WTC11 (cell line): ENCODE data around the gene P4HTM. TPM values are rescaled to one million over a fixed set of nuclear protein-coding genes. Genes with fewer than 3 reads are reported as not detected.
A peak's percentile ranks its signal among the peaks of the same experiment; 100 is the strongest.

Source experiments
- ATAC-seq: fragments of 200-7000 bp; cut with Tn5 transposase; 2 replicates; pipeline ENCODE4 v1.10.0; 2021; ENCODE audit warnings: mild to moderate bottlenecking, moderate library complexity
- CTCF ChIA-PET: fragments of 300-600 bp; sonication (Branson Sonifier 250); formaldehyde crosslinking; loops from one replicate; lab custom pipeline; 2021; ENCODE audit warnings: antibody characterized with exemption; lab: Charles Lee
- POLR2A ChIA-PET: fragments of 350-600 bp; sonication (Branson Sonifier 250); formaldehyde crosslinking; loops from one replicate; lab custom pipeline; 2021; ENCODE audit warnings: antibody characterized with exemption; lab: Charles Lee
- DNase-seq: peaks from one replicate; pipeline ENCODE4 v3.0.0; 2021; ENCODE audit warnings: low spot score
- H3K27ac Mint-ChIP-seq: 2 replicates; pipeline ENCODE4 v1.8.0; 2021; ENCODE audit warnings: mixed read lengths
- H3K27me3 Mint-ChIP-seq: 2 replicates; pipeline ENCODE4 v1.8.0; 2021; ENCODE audit warnings: low read depth, mild to moderate bottlenecking, moderate library complexity, mixed read lengths
- H3K36me3 Mint-ChIP-seq: 2 replicates; pipeline ENCODE4 v1.8.0; 2021; ENCODE audit warnings: mixed read lengths
- H3K4me1 Mint-ChIP-seq: 2 replicates; pipeline ENCODE4 v1.8.0; 2022; ENCODE audit warnings: mixed read lengths
- H3K4me3 Mint-ChIP-seq: 2 replicates; pipeline ENCODE4 v1.8.0; 2021; ENCODE audit warnings: mild to moderate bottlenecking, moderate library complexity, mixed read lengths
- H3K9me3 Mint-ChIP-seq: 2 replicates; pipeline ENCODE4 v1.8.0; 2021; ENCODE audit warnings: mixed read lengths
- ATF1 ChIP-seq: sonication (generic); formaldehyde crosslinking; IDR thresholded peaks from 2 replicates; pipeline ENCODE4 v1.8.1; 2023; ENCODE audit warnings: mild to moderate bottlenecking, moderate library complexity, missing genetic modification reagents
- CBFB ChIP-seq: sonication (generic); formaldehyde crosslinking; IDR thresholded peaks from 2 replicates; pipeline ENCODE4 v1.8.1; 2022; ENCODE audit warnings: mild to moderate bottlenecking, low read depth, missing genetic modification reagents
- CREB1 ChIP-seq: sonication (generic); formaldehyde crosslinking; IDR thresholded peaks from 2 replicates; pipeline ENCODE4 v1.8.0; 2023; ENCODE audit warnings: mild to moderate bottlenecking, missing genetic modification reagents
- CREM ChIP-seq: sonication (generic); formaldehyde crosslinking; IDR thresholded peaks from 2 replicates; pipeline ENCODE4 v1.8.1; 2022; ENCODE audit warnings: mild to moderate bottlenecking, missing genetic modification reagents, moderate library complexity
- ETV6 ChIP-seq: sonication (generic); formaldehyde crosslinking; IDR thresholded peaks from 2 replicates; pipeline ENCODE4 v1.8.1; 2022; ENCODE audit warnings: mild to moderate bottlenecking, missing genetic modification reagents
- FOXK1 ChIP-seq: sonication (generic); formaldehyde crosslinking; IDR thresholded peaks from 2 replicates; pipeline ENCODE4 v1.8.0; 2022; ENCODE audit warnings: mild to moderate bottlenecking, moderate library complexity, missing genetic modification reagents
- HMGA2 ChIP-seq: fragments of 250-450 bp; sonication (Bioruptor Pico); IDR thresholded peaks from 2 replicates; pipeline ENCODE4 v1.4.0; 2021; ENCODE audit warnings: mild to moderate bottlenecking, moderate library complexity
- IRF2 ChIP-seq: sonication (generic); formaldehyde crosslinking; IDR thresholded peaks from 2 replicates; pipeline ENCODE4 v1.8.0; 2022; ENCODE audit warnings: low read depth, missing genetic modification reagents, borderline replicate concordance
- KAT7 ChIP-seq: sonication (generic); formaldehyde crosslinking; IDR thresholded peaks from 2 replicates; pipeline ENCODE4 v1.8.1; 2023; ENCODE audit warnings: missing genetic modification reagents, mild to moderate bottlenecking, borderline replicate concordance
- MYBL2 ChIP-seq: sonication (generic); formaldehyde crosslinking; IDR thresholded peaks from 2 replicates; pipeline ENCODE4 v1.8.1; 2023; ENCODE audit warnings: mild to moderate bottlenecking, moderate library complexity, missing genetic modification reagents
- NFYB ChIP-seq: sonication (generic); formaldehyde crosslinking; conservative IDR thresholded peaks from 2 replicates; pipeline ENCODE4 v1.8.0; 2022; ENCODE audit warnings: low read depth, missing genetic modification reagents
- NR3C1 ChIP-seq: sonication (generic); formaldehyde crosslinking; conservative IDR thresholded peaks from 2 replicates; pipeline ENCODE4 v1.8.1; 2023; ENCODE audit warnings: low read depth, mild to moderate bottlenecking, missing genetic modification reagents
- SP1 ChIP-seq: sonication (generic); formaldehyde crosslinking; conservative IDR thresholded peaks from 2 replicates; pipeline ENCODE4 v1.8.1; 2022; ENCODE audit warnings: missing genetic modification reagents
- TEAD1 ChIP-seq: sonication (generic); formaldehyde crosslinking; IDR thresholded peaks from 2 replicates; pipeline ENCODE4 v1.8.0; 2022; ENCODE audit warnings: mild to moderate bottlenecking, missing genetic modification reagents
- ZNF671 ChIP-seq: fragments of 250-450 bp; sonication (Bioruptor Pico); IDR thresholded peaks from 2 replicates; pipeline ENCODE4 v1.8.0; 2021; ENCODE audit warnings: mild to moderate bottlenecking
- total RNA-seq: library from RNA; stranded (reverse); gene quantifications from 3 replicates; pipeline ENCODE4 v1.2.3, GENCODE V29; 2021
- TF ChIP-seq, protein P1 (sequence below): sonication (generic); formaldehyde crosslinking; IDR thresholded peaks from 2 replicates; pipeline ENCODE4 v1.8.1; 2023; ENCODE audit warnings: mild to moderate bottlenecking, missing genetic modification reagents
- TF ChIP-seq, protein P2 (sequence below): sonication (generic); formaldehyde crosslinking; IDR thresholded peaks from 2 replicates; pipeline ENCODE4 v1.8.1; 2022; ENCODE audit warnings: mild to moderate bottlenecking, missing genetic modification reagents, moderate library complexity, borderline replicate concordance
- TF ChIP-seq, protein P3 (sequence below): sonication (generic); formaldehyde crosslinking; IDR thresholded peaks from 2 replicates; pipeline ENCODE4 v1.8.0; 2023; ENCODE audit warnings: missing genetic modification reagents
- TF ChIP-seq, protein P4 (sequence below): fragments of 250-450 bp; sonication (Bioruptor Pico); IDR thresholded peaks from 2 replicates; pipeline ENCODE4 v1.9.0; 2021; ENCODE audit warnings: mild to moderate bottlenecking, borderline replicate concordance
- TF ChIP-seq, protein P5 (sequence below): sonication (generic); formaldehyde crosslinking; conservative IDR thresholded peaks from 2 replicates; pipeline ENCODE4 v1.8.1; 2023; ENCODE audit warnings: mild to moderate bottlenecking, low read depth, missing genetic modification reagents, moderate library complexity
- TF ChIP-seq, protein P6 (sequence below): fragments of 250-450 bp; sonication (Bioruptor Pico); IDR thresholded peaks from 2 replicates; pipeline ENCODE4 v1.9.0; 2021; ENCODE audit warnings: mild to moderate bottlenecking
- TF ChIP-seq, protein P7 (sequence below): sonication (generic); formaldehyde crosslinking; IDR thresholded peaks from 2 replicates; pipeline ENCODE4 v1.8.0; 2022; ENCODE audit warnings: mild to moderate bottlenecking, missing genetic modification reagents

Gene P4HTM
- total RNA-seq, 1 experiment from 2014 or later, result 21.9 TPM

DNA sequence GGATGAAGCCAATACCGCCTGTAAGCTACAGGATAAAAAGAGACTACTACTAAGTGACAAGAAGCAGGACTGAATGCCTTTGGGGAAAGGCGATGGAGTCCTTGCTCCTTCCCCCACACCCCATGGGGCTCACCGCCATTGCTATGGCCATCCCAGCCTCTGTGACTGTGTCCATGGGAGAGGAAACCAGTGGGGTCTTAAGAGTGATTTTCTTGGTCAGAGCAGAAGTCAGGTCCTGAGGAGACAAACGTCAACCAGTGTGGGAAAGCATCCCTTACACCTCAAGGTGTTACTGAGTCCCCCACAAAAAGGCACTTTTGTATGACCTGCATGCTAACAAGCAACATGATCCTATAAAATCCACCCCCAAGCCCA lies 38.2 kb downstream of the P4HTM start:
- ATAC-seq (no peak), DNase-seq (no peak)
- H3K9me3 Mint-ChIP-seq, result no peaks in the 10 kb centered on the region
- CTCF ChIA-PET, result interaction anchor here (1.5 to 1.7 kb wide), 2 partner anchors 15 to 66 kb away, joined by 8 to 9 read pairs; partner anchors contain the start of gene QRICH1
- POLR2A ChIA-PET, result interaction anchor here (1.8 to 1.9 kb wide), 2 partner anchors 8 to 65 kb away, joined by 14 to 23 read pairs; partner anchors contain the start of gene QRICH1
- H3K36me3 Mint-ChIP-seq, result peaks cover 66% of the 10 kb centered on the region
- H3K27ac Mint-ChIP-seq, result peak overlapping the region; percentile 92; the same call in 1 of the 2 replicates
- peak; percentile 67; the same call in 1 of the 2 replicates for TF ChIP-seq ZNF671 (CRISPR knock-in tag)
- TF ChIP-seq, protein P1, sequence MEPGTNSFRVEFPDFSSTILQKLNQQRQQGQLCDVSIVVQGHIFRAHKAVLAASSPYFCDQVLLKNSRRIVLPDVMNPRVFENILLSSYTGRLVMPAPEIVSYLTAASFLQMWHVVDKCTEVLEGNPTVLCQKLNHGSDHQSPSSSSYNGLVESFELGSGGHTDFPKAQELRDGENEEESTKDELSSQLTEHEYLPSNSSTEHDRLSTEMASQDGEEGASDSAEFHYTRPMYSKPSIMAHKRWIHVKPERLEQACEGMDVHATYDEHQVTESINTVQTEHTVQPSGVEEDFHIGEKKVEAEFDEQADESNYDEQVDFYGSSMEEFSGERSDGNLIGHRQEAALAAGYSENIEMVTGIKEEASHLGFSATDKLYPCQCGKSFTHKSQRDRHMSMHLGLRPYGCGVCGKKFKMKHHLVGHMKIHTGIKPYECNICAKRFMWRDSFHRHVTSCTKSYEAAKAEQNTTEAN (CRISPR knock-in tag), result no peak
- no peaks in the 10 kb centered on the region for H3K27me3 Mint-ChIP-seq
- H3K4me3 Mint-ChIP-seq, result peak overlapping the region; percentile 90
- peaks cover 20% of the 10 kb centered on the region for H3K4me1 Mint-ChIP-seq

DNA sequence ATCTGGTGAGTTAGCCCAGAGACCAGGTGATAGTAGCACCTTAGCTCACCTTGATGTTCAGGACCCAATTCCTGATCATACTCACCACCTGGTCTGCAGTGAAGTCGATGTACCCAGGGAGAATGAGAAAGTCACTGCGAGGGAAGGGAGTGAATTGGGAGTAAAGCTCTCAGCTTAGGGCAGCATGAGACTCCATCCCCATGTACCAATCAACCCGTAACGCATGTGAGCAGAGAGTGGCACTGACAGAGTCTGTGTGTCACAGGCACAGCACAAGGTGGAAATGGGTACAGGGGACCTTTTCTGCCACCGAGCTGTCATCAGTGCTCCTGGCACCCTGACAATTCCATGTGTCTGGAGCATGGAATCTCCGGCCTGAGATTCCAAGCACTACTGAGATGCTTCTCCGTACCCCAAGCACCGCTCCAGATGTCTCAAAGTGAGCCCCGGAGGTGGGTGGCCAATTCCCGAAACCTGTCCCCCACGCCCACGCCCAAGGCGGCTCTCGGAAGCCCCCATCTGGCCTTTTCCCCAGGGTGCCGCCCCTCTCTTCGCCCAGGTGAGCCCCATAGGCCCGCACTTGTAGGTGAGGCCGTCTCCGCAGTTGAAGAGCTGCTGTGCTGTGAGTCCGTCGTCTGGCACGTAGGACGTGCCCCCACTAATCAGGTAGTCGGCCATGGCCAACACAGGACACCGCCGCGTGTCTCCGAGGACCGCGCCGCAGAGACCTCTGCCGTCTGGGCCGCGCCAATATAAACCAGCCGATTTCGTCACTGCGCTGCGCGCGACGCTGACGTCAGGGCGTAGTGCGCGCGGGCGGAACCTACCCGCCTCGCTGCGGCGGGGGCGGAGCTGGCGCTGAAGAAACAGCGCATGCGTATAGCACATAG lies 38.9 kb downstream of the P4HTM start, which contains the start of gene IMPDH2:
IMPDH2 (minus strand) TSS at position 726 of the 890 bp plus-strand sequence; CDS start at position 678, 48 bp downstream.
- CTCF ChIA-PET, result interaction anchor here (0.6 to 1.7 kb wide), 7 partner anchors 15 to 593 kb away, joined by 3 to 9 read pairs (median 6); partner anchors contain the start of genes KLHDC8B, QRICH1 and USP4
- POLR2A ChIA-PET, result interaction anchor here (0.6 to 1.9 kb wide), 10 partner anchors 9 to 105 kb away, joined by 3 to 23 read pairs (median 4); partner anchors contain the start of genes DALRD3, QRICH1 and WDR6
- H3K4me1 Mint-ChIP-seq, result peaks cover 17% of the 10 kb centered on the region
- peak within 1 kb of the TSS; percentile 90 for H3K4me3 Mint-ChIP-seq
- no peaks in the 10 kb centered on the region for H3K9me3 Mint-ChIP-seq
- H3K27me3 Mint-ChIP-seq, result no peaks in the 10 kb centered on the region
- ATAC-seq (peak; percentile 91), DNase-seq (peak; percentile 91)
- H3K27ac Mint-ChIP-seq, result peak within 1 kb of the TSS; percentile 92
- H3K36me3 Mint-ChIP-seq, result peaks cover 61% of the 10 kb centered on the region
- TF ChIP-seq NR3C1 (CRISPR knock-in tag) (peak; percentile 91; the same call in 1 of the 2 replicates), CBFB (CRISPR knock-in tag) (peak; percentile 96), CREM (CRISPR knock-in tag) (peak; percentile 96), HMGA2 (no peak), KAT7 (no peak), IRF2 (CRISPR knock-in tag) (no peak), TEAD1 (CRISPR knock-in tag) (peak; percentile 49; the same call in 1 of the 2 replicates), CREB1 (CRISPR knock-in tag) (peak; percentile 96), ETV6 (CRISPR knock-in tag) (peak; percentile 93), MYBL2 (peak; percentile 72; the same call in 1 of the 2 replicates), FOXK1 (peak; percentile 87), SP1 (CRISPR knock-in tag) (peak; percentile 94), ATF1 (peak; percentile 94), NFYB (no peak)
- TF ChIP-seq, protein P2, sequence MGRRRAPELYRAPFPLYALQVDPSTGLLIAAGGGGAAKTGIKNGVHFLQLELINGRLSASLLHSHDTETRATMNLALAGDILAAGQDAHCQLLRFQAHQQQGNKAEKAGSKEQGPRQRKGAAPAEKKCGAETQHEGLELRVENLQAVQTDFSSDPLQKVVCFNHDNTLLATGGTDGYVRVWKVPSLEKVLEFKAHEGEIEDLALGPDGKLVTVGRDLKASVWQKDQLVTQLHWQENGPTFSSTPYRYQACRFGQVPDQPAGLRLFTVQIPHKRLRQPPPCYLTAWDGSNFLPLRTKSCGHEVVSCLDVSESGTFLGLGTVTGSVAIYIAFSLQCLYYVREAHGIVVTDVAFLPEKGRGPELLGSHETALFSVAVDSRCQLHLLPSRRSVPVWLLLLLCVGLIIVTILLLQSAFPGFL (CRISPR knock-in tag), result no peak
- TF ChIP-seq, protein P3, sequence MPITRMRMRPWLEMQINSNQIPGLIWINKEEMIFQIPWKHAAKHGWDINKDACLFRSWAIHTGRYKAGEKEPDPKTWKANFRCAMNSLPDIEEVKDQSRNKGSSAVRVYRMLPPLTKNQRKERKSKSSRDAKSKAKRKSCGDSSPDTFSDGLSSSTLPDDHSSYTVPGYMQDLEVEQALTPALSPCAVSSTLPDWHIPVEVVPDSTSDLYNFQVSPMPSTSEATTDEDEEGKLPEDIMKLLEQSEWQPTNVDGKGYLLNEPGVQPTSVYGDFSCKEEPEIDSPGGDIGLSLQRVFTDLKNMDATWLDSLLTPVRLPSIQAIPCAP (CRISPR knock-in tag), result peak; percentile 69; the same call in 1 of the 2 replicates
- TF ChIP-seq, protein P4, sequence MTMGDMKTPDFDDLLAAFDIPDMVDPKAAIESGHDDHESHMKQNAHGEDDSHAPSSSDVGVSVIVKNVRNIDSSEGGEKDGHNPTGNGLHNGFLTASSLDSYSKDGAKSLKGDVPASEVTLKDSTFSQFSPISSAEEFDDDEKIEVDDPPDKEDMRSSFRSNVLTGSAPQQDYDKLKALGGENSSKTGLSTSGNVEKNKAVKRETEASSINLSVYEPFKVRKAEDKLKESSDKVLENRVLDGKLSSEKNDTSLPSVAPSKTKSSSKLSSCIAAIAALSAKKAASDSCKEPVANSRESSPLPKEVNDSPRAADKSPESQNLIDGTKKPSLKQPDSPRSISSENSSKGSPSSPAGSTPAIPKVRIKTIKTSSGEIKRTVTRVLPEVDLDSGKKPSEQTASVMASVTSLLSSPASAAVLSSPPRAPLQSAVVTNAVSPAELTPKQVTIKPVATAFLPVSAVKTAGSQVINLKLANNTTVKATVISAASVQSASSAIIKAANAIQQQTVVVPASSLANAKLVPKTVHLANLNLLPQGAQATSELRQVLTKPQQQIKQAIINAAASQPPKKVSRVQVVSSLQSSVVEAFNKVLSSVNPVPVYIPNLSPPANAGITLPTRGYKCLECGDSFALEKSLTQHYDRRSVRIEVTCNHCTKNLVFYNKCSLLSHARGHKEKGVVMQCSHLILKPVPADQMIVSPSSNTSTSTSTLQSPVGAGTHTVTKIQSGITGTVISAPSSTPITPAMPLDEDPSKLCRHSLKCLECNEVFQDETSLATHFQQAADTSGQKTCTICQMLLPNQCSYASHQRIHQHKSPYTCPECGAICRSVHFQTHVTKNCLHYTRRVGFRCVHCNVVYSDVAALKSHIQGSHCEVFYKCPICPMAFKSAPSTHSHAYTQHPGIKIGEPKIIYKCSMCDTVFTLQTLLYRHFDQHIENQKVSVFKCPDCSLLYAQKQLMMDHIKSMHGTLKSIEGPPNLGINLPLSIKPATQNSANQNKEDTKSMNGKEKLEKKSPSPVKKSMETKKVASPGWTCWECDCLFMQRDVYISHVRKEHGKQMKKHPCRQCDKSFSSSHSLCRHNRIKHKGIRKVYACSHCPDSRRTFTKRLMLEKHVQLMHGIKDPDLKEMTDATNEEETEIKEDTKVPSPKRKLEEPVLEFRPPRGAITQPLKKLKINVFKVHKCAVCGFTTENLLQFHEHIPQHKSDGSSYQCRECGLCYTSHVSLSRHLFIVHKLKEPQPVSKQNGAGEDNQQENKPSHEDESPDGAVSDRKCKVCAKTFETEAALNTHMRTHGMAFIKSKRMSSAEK (CRISPR knock-in tag), result peak; percentile 89
- TF ChIP-seq, protein P5, sequence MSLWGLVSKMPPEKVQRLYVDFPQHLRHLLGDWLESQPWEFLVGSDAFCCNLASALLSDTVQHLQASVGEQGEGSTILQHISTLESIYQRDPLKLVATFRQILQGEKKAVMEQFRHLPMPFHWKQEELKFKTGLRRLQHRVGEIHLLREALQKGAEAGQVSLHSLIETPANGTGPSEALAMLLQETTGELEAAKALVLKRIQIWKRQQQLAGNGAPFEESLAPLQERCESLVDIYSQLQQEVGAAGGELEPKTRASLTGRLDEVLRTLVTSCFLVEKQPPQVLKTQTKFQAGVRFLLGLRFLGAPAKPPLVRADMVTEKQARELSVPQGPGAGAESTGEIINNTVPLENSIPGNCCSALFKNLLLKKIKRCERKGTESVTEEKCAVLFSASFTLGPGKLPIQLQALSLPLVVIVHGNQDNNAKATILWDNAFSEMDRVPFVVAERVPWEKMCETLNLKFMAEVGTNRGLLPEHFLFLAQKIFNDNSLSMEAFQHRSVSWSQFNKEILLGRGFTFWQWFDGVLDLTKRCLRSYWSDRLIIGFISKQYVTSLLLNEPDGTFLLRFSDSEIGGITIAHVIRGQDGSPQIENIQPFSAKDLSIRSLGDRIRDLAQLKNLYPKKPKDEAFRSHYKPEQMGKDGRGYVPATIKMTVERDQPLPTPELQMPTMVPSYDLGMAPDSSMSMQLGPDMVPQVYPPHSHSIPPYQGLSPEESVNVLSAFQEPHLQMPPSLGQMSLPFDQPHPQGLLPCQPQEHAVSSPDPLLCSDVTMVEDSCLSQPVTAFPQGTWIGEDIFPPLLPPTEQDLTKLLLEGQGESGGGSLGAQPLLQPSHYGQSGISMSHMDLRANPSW (CRISPR knock-in tag), result peak; percentile 92; the same call in 1 of the 2 replicates
- TF ChIP-seq, protein P6, sequence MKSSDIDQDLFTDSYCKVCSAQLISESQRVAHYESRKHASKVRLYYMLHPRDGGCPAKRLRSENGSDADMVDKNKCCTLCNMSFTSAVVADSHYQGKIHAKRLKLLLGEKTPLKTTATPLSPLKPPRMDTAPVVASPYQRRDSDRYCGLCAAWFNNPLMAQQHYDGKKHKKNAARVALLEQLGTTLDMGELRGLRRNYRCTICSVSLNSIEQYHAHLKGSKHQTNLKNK (CRISPR knock-in tag), result peak; percentile 92
- TF ChIP-seq, protein P7, sequence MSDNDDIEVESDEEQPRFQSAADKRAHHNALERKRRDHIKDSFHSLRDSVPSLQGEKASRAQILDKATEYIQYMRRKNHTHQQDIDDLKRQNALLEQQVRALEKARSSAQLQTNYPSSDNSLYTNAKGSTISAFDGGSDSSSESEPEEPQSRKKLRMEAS (CRISPR knock-in tag), result peak; percentile 95
